Right lobe of liver (tissue), 4 donors: ENCODE measurements around the gene C5orf34.

Source experiments
- CTCF ChIP-seq, 4 donors: fragments of 200-600 bp in 3 of 4; fragments of 450-650 bp in 1 of 4; IDR thresholded peaks; one replicate each; pipeline versions ENCODE4 v1.5.1 to v1.8.0; 2016 to 2022; ENCODE audit warnings: antibody characterized with exemption in 4 of 4, mild to moderate bottlenecking in 2 of 4
- POLR2A ChIP-seq: fragments of 450-650 bp; IDR thresholded peaks from one replicate; pipeline ENCODE4 v1.6.1; 2017; ENCODE audit warnings: antibody characterized with exemption, mild to moderate bottlenecking
- donor health status: DM: no; HTN: no; CAD: no.
- donor health status: DM: no; HTN: no; CAD: no.
- donor health status: DM: no; HTN: yes; CAD: no.

GRCh38 chr5:43437062-43437660 lies 77.8 kb downstream of the C5orf34 start:
- TF ChIP-seq CTCF (IDR thresholded peaks at IDR 0.05) = no peak
- no peak for TF ChIP-seq POLR2A
